ENCODE measurements around the gene WNT7B. TPM values are rescaled to one million over a fixed set of nuclear protein-coding genes. Genes with fewer than 3 reads are reported as not detected.

The WNT7B gene
- total RNA-seq, 1 experiment from 2014 or later = not detected

GRCh38 chr22:45910928-45911467, 66.0 kb downstream of the WNT7B start:
- Histone ChIP-seq H3K27me3 (replicated peaks; ENCODE audit: insufficient read depth, low read depth, low read length, poor library complexity) (no peaks in the 10 kb centered on the region), H3K4me1 (ENCODE audit: insufficient read depth, low read length, poor library complexity, severe bottlenecking) (no peaks in the 10 kb centered on the region), H3K27ac (ENCODE audit: low read depth, low read length, poor library complexity, severe bottlenecking) (no peak overlapping the region), H3K9me3 (ENCODE audit: low read depth, low read length, poor library complexity, severe bottlenecking) (no peaks in the 10 kb centered on the region), H3K36me3 (ENCODE audit: insufficient read depth, low read length, poor library complexity, severe bottlenecking) (no peaks in the 10 kb centered on the region), H3K4me3 (ENCODE audit: low read depth, low read length, poor library complexity, severe bottlenecking) (no peak overlapping the region)
- ChIA-PET CTCF (no interaction called here), POLR2A (ENCODE audit: low non-redundant PET) (no interaction called here)
- DNase-seq (ENCODE audit: low spot score) = no peak
- TF ChIP-seq CTCF (conservative IDR thresholded peaks at IDR 0.05; ENCODE audit: low read depth, low read length) (no peak), EZH2 (IDR thresholded peaks at IDR 0.05; ENCODE audit: borderline replicate concordance, low read depth, low read length, poor library complexity, severe bottlenecking) (no peak)
- BruUV-seq (replicated peaks) = no TSS peak
- intact Hi-C loops (cut with micrococcal nuclease; ENCODE audit: unreplicated experiment) = no loop called here

GRCh38 chr22:45908961-45909360, 68.0 kb downstream of the WNT7B start:
- no peak overlapping the region for H3K4me3 ChIP-seq (ENCODE audit: low read depth, low read length, poor library complexity, severe bottlenecking)
- peaks cover 8% of the 10 kb centered on the region for H3K27me3 ChIP-seq (replicated peaks; ENCODE audit: insufficient read depth, low read depth, low read length, poor library complexity)
- DNase-seq (ENCODE audit: low spot score) = no peak
- ChIA-PET POLR2A (ENCODE audit: low non-redundant PET) (no interaction called here), CTCF (no interaction called here)
- no TSS peak for BruUV-seq (replicated peaks)
- H3K36me3 ChIP-seq (ENCODE audit: insufficient read depth, low read length, poor library complexity, severe bottlenecking) = no peaks in the 10 kb centered on the region
- intact Hi-C loops (cut with micrococcal nuclease; ENCODE audit: unreplicated experiment) = no loop called here
- TF ChIP-seq EZH2 (IDR thresholded peaks at IDR 0.05; ENCODE audit: borderline replicate concordance, low read depth, low read length, poor library complexity, severe bottlenecking) (no peak), CTCF (conservative IDR thresholded peaks at IDR 0.05; ENCODE audit: low read depth, low read length) (no peak)
- no peaks in the 10 kb centered on the region for H3K4me1 ChIP-seq (ENCODE audit: insufficient read depth, low read length, poor library complexity, severe bottlenecking)
- H3K9me3 ChIP-seq (ENCODE audit: low read depth, low read length, poor library complexity, severe bottlenecking) = no peaks in the 10 kb centered on the region
- H3K27ac ChIP-seq (ENCODE audit: low read depth, low read length, poor library complexity, severe bottlenecking) = no peak overlapping the region

- no TSS peak for BruUV-seq (replicated peaks)
- POLR2A ChIA-PET (ENCODE audit: low non-redundant PET) = no interaction called here
These were observed 69.0 kb downstream of the WNT7B start for GRCh38 chr22:45907996-45908395.

More at GRCh38 chr22:45907996-45908395, 69.0 kb downstream of the WNT7B start:
- intact Hi-C loops (cut with micrococcal nuclease; ENCODE audit: unreplicated experiment) = no loop called here
- Histone ChIP-seq H3K27me3 (replicated peaks; ENCODE audit: insufficient read depth, low read depth, low read length, poor library complexity) (peaks cover 18% of the 10 kb centered on the region), H3K27ac (ENCODE audit: low read depth, low read length, poor library complexity, severe bottlenecking) (no peak overlapping the region), H3K4me3 (ENCODE audit: low read depth, low read length, poor library complexity, severe bottlenecking) (no peak overlapping the region), H3K36me3 (ENCODE audit: insufficient read depth, low read length, poor library complexity, severe bottlenecking) (no peaks in the 10 kb centered on the region), H3K9me3 (ENCODE audit: low read depth, low read length, poor library complexity, severe bottlenecking) (no peaks in the 10 kb centered on the region), H3K4me1 (ENCODE audit: insufficient read depth, low read length, poor library complexity, severe bottlenecking) (no peaks in the 10 kb centered on the region)
- DNase-seq (ENCODE audit: low spot score) = no peak
- no peak for TF ChIP-seq EZH2 (IDR thresholded peaks at IDR 0.05; ENCODE audit: borderline replicate concordance, low read depth, low read length, poor library complexity, severe bottlenecking)
- no peak for TF ChIP-seq CTCF (conservative IDR thresholded peaks at IDR 0.05; ENCODE audit: low read depth, low read length)
- CTCF ChIA-PET = no interaction called here
